ENCODE measurements around the gene SLC2A1. TPM values are rescaled to one million over a fixed set of nuclear protein-coding genes. Genes with fewer than 3 reads are reported as not detected.

SLC2A1 gene
- total RNA-seq, 1 experiment from 2014 or later, result 327 TPM

DNA sequence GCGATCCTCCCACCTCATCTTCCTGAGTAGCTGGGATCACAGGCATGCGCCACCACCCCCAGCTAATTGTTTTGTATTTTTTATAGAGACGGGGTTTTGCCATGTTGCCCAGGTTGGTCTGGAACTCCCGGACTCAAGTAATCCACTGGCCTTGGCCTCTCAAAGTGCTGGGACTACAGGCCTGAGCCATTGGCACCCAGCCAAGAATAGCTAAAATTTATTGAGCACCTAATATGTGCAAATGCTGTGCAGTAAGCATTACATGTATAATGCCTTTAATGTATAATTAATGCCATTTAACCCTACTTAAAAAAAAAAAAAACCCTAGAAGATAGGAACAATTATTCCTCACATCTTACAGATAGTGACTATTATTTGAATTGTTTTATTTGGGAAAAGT is 69.4 kb downstream of the SLC2A1 start:
- H2AFZ ChIP-seq, result no peak overlapping the region
- intact Hi-C loops (cut with micrococcal nuclease; ENCODE audit: unreplicated experiment), result no loop called here
- H3K79me2 ChIP-seq (ENCODE audit: low read depth), result no peaks in the 10 kb centered on the region
- no peak for DNase-seq
- no peaks in the 10 kb centered on the region for H3K9me2 ChIP-seq (ENCODE audit: insufficient read depth)
- no TSS peak for BruUV-seq (replicated peaks)
- H3K4me3 ChIP-seq, result no peak overlapping the region
- POLR2A ChIA-PET (ENCODE audit: unreplicated experiment), result no interaction called here
- H3K4me2 ChIP-seq, result no peak overlapping the region
- no peaks in the 10 kb centered on the region for H4K20me1 ChIP-seq (ENCODE audit: insufficient read depth)
- no peaks in the 10 kb centered on the region for H3K27me3 ChIP-seq (ENCODE audit: insufficient read depth, low read depth)
- CTCF ChIA-PET, result no interaction called here
- no peaks in the 10 kb centered on the region for H3K36me3 ChIP-seq (ENCODE audit: low read depth)
- H3F3A ChIP-seq (ENCODE audit: insufficient read depth, low read depth), result no peaks in the 10 kb centered on the region
- H3K27ac ChIP-seq, result no peak overlapping the region
- TF ChIP-seq, protein P1, sequence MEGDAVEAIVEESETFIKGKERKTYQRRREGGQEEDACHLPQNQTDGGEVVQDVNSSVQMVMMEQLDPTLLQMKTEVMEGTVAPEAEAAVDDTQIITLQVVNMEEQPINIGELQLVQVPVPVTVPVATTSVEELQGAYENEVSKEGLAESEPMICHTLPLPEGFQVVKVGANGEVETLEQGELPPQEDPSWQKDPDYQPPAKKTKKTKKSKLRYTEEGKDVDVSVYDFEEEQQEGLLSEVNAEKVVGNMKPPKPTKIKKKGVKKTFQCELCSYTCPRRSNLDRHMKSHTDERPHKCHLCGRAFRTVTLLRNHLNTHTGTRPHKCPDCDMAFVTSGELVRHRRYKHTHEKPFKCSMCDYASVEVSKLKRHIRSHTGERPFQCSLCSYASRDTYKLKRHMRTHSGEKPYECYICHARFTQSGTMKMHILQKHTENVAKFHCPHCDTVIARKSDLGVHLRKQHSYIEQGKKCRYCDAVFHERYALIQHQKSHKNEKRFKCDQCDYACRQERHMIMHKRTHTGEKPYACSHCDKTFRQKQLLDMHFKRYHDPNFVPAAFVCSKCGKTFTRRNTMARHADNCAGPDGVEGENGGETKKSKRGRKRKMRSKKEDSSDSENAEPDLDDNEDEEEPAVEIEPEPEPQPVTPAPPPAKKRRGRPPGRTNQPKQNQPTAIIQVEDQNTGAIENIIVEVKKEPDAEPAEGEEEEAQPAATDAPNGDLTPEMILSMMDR (conservative IDR thresholded peaks at IDR 0.05), result no peak
- no peak for TF ChIP-seq EZH2 (IDR thresholded peaks at IDR 0.05; ENCODE audit: low read depth)
- H3K9me3 ChIP-seq (ENCODE audit: insufficient read depth, low read depth), result 0 out of 2 replicates have a peak, but pooled peaks cover under 1% of the 10 kb centered on the region
- no peaks in the 10 kb centered on the region for H3K4me1 ChIP-seq (replicated peaks; ENCODE audit: insufficient read depth)

DNA sequence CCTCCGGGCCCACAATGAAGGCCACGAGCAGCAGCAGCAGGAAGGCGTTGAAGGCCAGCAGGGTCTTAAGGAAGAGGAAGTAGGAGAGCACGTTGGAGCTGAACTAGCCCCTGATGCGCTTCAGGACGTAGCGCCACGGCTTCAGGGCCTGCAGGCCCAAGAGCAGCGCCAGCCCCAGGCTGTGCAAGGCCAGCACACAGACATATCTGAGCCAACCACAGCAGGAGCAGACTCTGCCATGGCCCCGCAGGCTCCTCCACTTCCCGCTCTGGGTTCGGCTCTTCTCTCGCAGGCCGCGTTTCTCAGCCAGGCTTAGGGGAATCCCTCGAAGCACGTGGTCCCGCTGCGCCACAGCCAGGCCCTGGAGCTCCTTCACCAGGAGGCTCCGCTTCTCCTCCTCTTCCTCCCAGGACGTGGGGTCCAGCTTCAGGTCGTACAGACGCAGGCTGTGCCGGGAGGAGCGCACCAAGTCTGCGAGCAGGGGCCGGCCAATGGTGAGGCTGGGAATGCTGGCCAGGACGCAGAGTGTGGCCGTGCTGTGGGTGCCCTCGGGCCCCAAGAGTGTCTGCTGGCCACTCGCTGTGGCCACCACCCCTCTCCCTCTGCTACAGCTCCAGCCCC is 70.5 kb downstream of the SLC2A1 start:
- intact Hi-C loops (cut with micrococcal nuclease; ENCODE audit: unreplicated experiment), result no loop called here
- H3K4me1 ChIP-seq (replicated peaks; ENCODE audit: insufficient read depth), result no peaks in the 10 kb centered on the region
- DNase-seq, result no peak
- H2AFZ ChIP-seq, result no peak overlapping the region
- no peaks in the 10 kb centered on the region for H3F3A ChIP-seq (ENCODE audit: insufficient read depth, low read depth)
- H3K27me3 ChIP-seq (ENCODE audit: insufficient read depth, low read depth), result no peaks in the 10 kb centered on the region
- H3K4me2 ChIP-seq, result no peak overlapping the region
- CTCF ChIA-PET, result no interaction called here
- BruUV-seq (replicated peaks), result no TSS peak
- POLR2A ChIA-PET (ENCODE audit: unreplicated experiment), result no interaction called here
- H3K9me2 ChIP-seq (ENCODE audit: insufficient read depth), result no peaks in the 10 kb centered on the region
- H4K20me1 ChIP-seq (ENCODE audit: insufficient read depth), result no peaks in the 10 kb centered on the region
- H3K79me2 ChIP-seq (ENCODE audit: low read depth), result no peaks in the 10 kb centered on the region
- H3K36me3 ChIP-seq (ENCODE audit: low read depth), result no peaks in the 10 kb centered on the region
- H3K9me3 ChIP-seq (ENCODE audit: insufficient read depth, low read depth), result no peaks in the 10 kb centered on the region
- TF ChIP-seq EZH2 (IDR thresholded peaks at IDR 0.05; ENCODE audit: low read depth), result no peak
- TF ChIP-seq, protein P1 (conservative IDR thresholded peaks at IDR 0.05), result no peak
- no peak overlapping the region for H3K27ac ChIP-seq
- no peak overlapping the region for H3K4me3 ChIP-seq

DNA sequence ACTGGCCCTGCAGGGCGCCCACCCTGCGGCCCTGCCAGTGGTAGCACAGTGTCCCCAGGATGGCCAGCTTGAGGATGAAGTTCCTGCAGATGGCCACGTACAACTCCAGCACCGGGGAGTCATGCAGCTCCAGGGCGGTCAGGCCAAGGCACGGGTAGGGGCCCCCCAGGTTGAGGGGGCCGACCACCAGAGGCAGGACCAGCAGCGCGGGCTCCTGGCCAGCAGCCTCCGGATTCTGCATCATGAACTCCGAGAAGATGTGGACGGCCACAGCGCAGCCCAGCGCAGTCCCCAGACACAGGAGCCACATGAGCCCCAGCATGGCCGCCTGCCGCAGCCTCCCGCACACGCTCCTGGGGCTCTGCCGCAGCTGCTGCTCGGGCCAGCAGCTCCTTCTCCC is 71.3 kb downstream of the SLC2A1 start:
- DNase-seq, result no peak
- POLR2A ChIA-PET (ENCODE audit: unreplicated experiment), result no interaction called here
- no peak overlapping the region for H3K4me2 ChIP-seq
- H3K27ac ChIP-seq, result no peak overlapping the region
- no peaks in the 10 kb centered on the region for H3K79me2 ChIP-seq (ENCODE audit: low read depth)
- no peak overlapping the region for H2AFZ ChIP-seq
- BruUV-seq (replicated peaks), result no TSS peak
- no peaks in the 10 kb centered on the region for H3K27me3 ChIP-seq (ENCODE audit: insufficient read depth, low read depth)
- no peaks in the 10 kb centered on the region for H3F3A ChIP-seq (ENCODE audit: insufficient read depth, low read depth)
- H3K9me2 ChIP-seq (ENCODE audit: insufficient read depth), result no peaks in the 10 kb centered on the region
- H3K4me3 ChIP-seq, result no peak overlapping the region
- intact Hi-C loops (cut with micrococcal nuclease; ENCODE audit: unreplicated experiment), result no loop called here
- no peak for TF ChIP-seq EZH2 (IDR thresholded peaks at IDR 0.05; ENCODE audit: low read depth)
- TF ChIP-seq, protein P1 (conservative IDR thresholded peaks at IDR 0.05), result no peak
- H3K9me3 ChIP-seq (ENCODE audit: insufficient read depth, low read depth), result no peaks in the 10 kb centered on the region
- CTCF ChIA-PET, result no interaction called here
- no peaks in the 10 kb centered on the region for H4K20me1 ChIP-seq (ENCODE audit: insufficient read depth)
- H3K4me1 ChIP-seq (replicated peaks; ENCODE audit: insufficient read depth), result no peaks in the 10 kb centered on the region
- no peaks in the 10 kb centered on the region for H3K36me3 ChIP-seq (ENCODE audit: low read depth)

All from PC-9 (cell line).